Astrocyte of the hippocampus (primary cell): ENCODE measurements around the gene SCG2.
A peak's percentile ranks its signal among the peaks of the same experiment; 100 is the strongest.
"Not testable (repeated sequence)": the region's sequence is repeated elsewhere in the genome, so short reads cannot be mapped to it uniquely, and the experiment has no call there.

Experiments
- DNase-seq: peaks from one replicate; pipeline ENCODE4 v3.0.0; 2011; ENCODE audit warnings: low read depth, low spot score

SCG2 gene

GRCh38 chr2:223612501-223612900, 10.3 kb upstream of the SCG2 start:
- DNase-seq: no peak

- DNase-seq: no peak
Observed at GRCh38 chr2:223611061-223611460, 8.9 kb upstream of the SCG2 start.

- DNase-seq: no peak
Observed at GRCh38 chr2:223607476-223607875, 5.3 kb upstream of the SCG2 start.

- no peak for DNase-seq
Observed at GRCh38 chr2:223606946-223607345, 4.8 kb upstream of the SCG2 start.

GRCh38 chr2:223604231-223604630, 2.1 kb upstream of the SCG2 start:
- DNase-seq: peak; percentile 26

GRCh38 chr2:223602972-223603371, 811 bp upstream of the SCG2 start:
- peak; percentile 20 for DNase-seq

- no peak for DNase-seq
Observed at GRCh38 chr2:223601018-223601417, 1.1 kb downstream of the SCG2 start.

GRCh38 chr2:223599640-223600380, 2.4 kb downstream of the SCG2 start:
- DNase-seq: no peak

GRCh38 chr2:223598994-223599639, 3.0 kb downstream of the SCG2 start:
- peak; percentile 90 for DNase-seq

- no peak for DNase-seq
Observed at GRCh38 chr2:223597076-223597475, 5.1 kb downstream of the SCG2 start.

- DNase-seq: no peak
Observed at GRCh38 chr2:223596208-223596607, 6.0 kb downstream of the SCG2 start.

GRCh38 chr2:223594831-223595230, 7.3 kb downstream of the SCG2 start:
- no peak for DNase-seq

GRCh38 chr2:223594259-223594658, 7.9 kb downstream of the SCG2 start:
- DNase-seq: no peak

GRCh38 chr2:223592689-223593088, 9.5 kb downstream of the SCG2 start:
- DNase-seq: not testable (repeated sequence)

- no peak for DNase-seq
Observed at GRCh38 chr2:223591596-223591995, 10.6 kb downstream of the SCG2 start.

- DNase-seq: no peak
Observed at GRCh38 chr2:223590964-223591363, 11.2 kb downstream of the SCG2 start.

GRCh38 chr2:223589901-223590300, 12.3 kb downstream of the SCG2 start:
- DNase-seq: no peak

- no peak for DNase-seq
Observed at GRCh38 chr2:223588251-223588650, 13.9 kb downstream of the SCG2 start.

GRCh38 chr2:223587301-223587700, 14.9 kb downstream of the SCG2 start:
- DNase-seq: no peak

GRCh38 chr2:223586261-223586660, 15.9 kb downstream of the SCG2 start:
- peak; percentile 47 for DNase-seq

GRCh38 chr2:223585666-223586065, 16.5 kb downstream of the SCG2 start:
- peak; percentile 30 for DNase-seq

GRCh38 chr2:223582001-223582400, 20.2 kb downstream of the SCG2 start:
- no peak for DNase-seq

- peak; percentile 77 for DNase-seq
Observed at GRCh38 chr2:223580951-223581350, 21.2 kb downstream of the SCG2 start.
